OCI-LY7 (cell line): Measurements from ENCODE around the gene PHKB. TPM values are rescaled to one million over a fixed set of nuclear protein-coding genes. Genes with fewer than 3 reads are reported as not detected.

Source experiments
- BruUV-seq: library from RNA; stranded (reverse); fragments of 400-500 nt; replicated peaks from 2 replicates; lab custom pipeline; 2021; lab: Mats Ljungman, UMichigan
- CTCF ChIA-PET: fragments of 300-600 bp; sonication (Branson Sonifier 250); formaldehyde crosslinking; loops from one replicate; lab custom pipeline; 2022; ENCODE audit warnings: antibody characterized with exemption; ENCODE audit not compliant: unreplicated experiment; lab: Charles Lee
- POLR2A ChIA-PET: fragments of 300-600 bp; sonication (Branson Sonifier 250); formaldehyde crosslinking; loops from one replicate; lab custom pipeline; 2022; ENCODE audit warnings: antibody characterized with exemption; lab: Charles Lee
- DNase-seq: peaks from one replicate; pipeline ENCODE4 v3.0.0-alpha.2; 2015; ENCODE audit warnings: low spot score
- H2AFZ ChIP-seq: fragments of 200-600 bp; sonication (generic), shearing (Covaris generic); 2 replicates; pipeline ENCODE4 v1.6.1; 2014; ENCODE audit warnings: mild to moderate bottlenecking, antibody characterized with exemption, low read length, moderate library complexity
- H3K27ac ChIP-seq: fragments of 200-600 bp; sonication (generic); 2 replicates; pipeline ENCODE4 v1.5.1; 2014; ENCODE audit warnings: mixed run types, low read depth, mild to moderate bottlenecking, moderate library complexity, low read length, inconsistent platforms; ENCODE audit not compliant: poor library complexity, severe bottlenecking
- H3K36me3 ChIP-seq: fragments of 200-600 bp; sonication (generic); 2 replicates; pipeline ENCODE4 v1.6.1; 2014; ENCODE audit warnings: mild to moderate bottlenecking, antibody characterized with exemption, low read length, moderate library complexity, mixed read lengths; ENCODE audit not compliant: insufficient read depth
- H3K4me1 ChIP-seq: fragments of 200-600 bp; sonication (generic); 2 replicates; pipeline ENCODE4 v1.5.1; 2014; ENCODE audit warnings: mild to moderate bottlenecking, low read length; ENCODE audit not compliant: insufficient read depth, poor library complexity, severe bottlenecking
- H3K4me2 ChIP-seq: fragments of 200-600 bp; sonication (generic); 2 replicates; pipeline ENCODE4 v1.6.1; 2014; ENCODE audit warnings: mild to moderate bottlenecking, low read length
- H3K4me3 ChIP-seq: fragments of 200-600 bp; sonication (generic); 2 replicates; pipeline ENCODE4 v1.5.1; 2014; ENCODE audit warnings: mild to moderate bottlenecking, low read depth, low read length; ENCODE audit not compliant: poor library complexity, severe bottlenecking
- H3K79me2 ChIP-seq: fragments of 200-600 bp; sonication (generic); 2 replicates; pipeline ENCODE4 v1.6.1; 2016; ENCODE audit warnings: low read depth, mild to moderate bottlenecking, low read length, moderate library complexity, mixed read lengths; ENCODE audit not compliant: insufficient read depth
- H3K9me2 ChIP-seq: fragments of 200-600 bp; sonication (generic); 2 replicates; pipeline ENCODE4 v1.6.1; 2016; ENCODE audit warnings: mild to moderate bottlenecking, low read length, mixed read lengths; ENCODE audit not compliant: insufficient read depth
- H3K9me3 ChIP-seq: fragments of 200-600 bp; sonication (generic); 2 replicates; pipeline ENCODE4 v1.6.1; 2014; ENCODE audit warnings: mild to moderate bottlenecking, mixed run types, low read length, mixed read lengths
- H4K20me1 ChIP-seq: fragments of 200-600 bp; sonication (generic); 2 replicates; pipeline ENCODE4 v1.6.1; 2014; ENCODE audit warnings: mild to moderate bottlenecking, antibody characterized with exemption, low read length, moderate library complexity, mixed read lengths; ENCODE audit not compliant: insufficient read depth
- EZH2phosphoT487 ChIP-seq: fragments of 200-600 bp; sonication (generic); IDR thresholded peaks from 2 replicates; pipeline ENCODE4 v1.6.1; 2018; ENCODE audit warnings: low read depth, borderline replicate concordance, mild to moderate bottlenecking, mixed run types, antibody characterized with exemption, low read length, moderate library complexity, mixed read lengths
- intact Hi-C: fragments of 100-400 bp; cut with micrococcal nuclease; formaldehyde crosslinking; loops from one replicate; pipeline ENCODE4 v1.10.0; 2022; ENCODE audit not compliant: unreplicated experiment
- total RNA-seq, 2 experiments: library from RNA; depleted of rRNA in 1 of 2; stranded (reverse); fragments of >200 nt in 1 of 2; shearing (Covaris generic) in 1 of 2; gene quantifications; 2 replicates each; pipeline ENCODE4 v1.2.3, GENCODE V29; 2014 to 2022
- TF ChIP-seq, protein P1 (sequence below): fragments of 200-600 bp; sonication (generic); conservative IDR thresholded peaks from 2 replicates; pipeline ENCODE4 v1.5.1; 2014; ENCODE audit warnings: mild to moderate bottlenecking, antibody characterized with exemption, low read length, moderate library complexity, mixed read lengths

The PHKB gene
- total RNA-seq, 2 experiments from 2014 or later = 56.9 to 93.1 TPM

DNA sequence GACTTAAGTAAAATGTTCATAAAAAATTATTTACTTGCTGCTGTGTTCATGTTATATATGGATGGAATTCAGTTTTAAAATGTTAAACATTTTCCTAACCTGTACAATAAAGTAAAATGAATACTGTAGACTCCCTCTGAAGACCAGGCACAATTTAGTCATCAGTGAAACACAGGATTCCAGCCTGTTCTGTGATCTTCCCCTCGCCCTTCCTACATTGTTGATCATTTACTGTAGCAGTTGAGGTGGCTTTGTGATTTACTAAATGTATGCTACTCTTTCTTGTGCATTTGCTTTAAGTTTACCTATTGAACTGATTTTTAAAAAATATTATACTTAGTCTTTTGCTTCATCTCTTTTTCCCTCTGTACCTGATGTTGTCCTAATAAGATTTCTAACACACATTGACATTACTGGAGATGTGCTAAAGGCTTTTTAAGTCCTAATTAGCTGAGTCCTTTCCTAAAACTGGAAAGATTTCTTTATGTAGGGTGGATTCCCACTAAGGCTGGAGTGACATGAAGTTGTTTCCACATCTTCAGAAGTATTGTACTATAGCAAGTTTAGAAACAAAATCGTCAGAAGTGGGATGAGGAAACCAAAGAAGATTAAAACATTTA is 38.1 kb downstream of the PHKB start:
- Histone ChIP-seq H3K27ac (no peak overlapping the region), H3K4me3 (no peak overlapping the region), H2AFZ (no peak overlapping the region), H3K4me1 (peaks cover 24% of the 10 kb centered on the region), H3K9me3 (no peaks in the 10 kb centered on the region), H3K9me2 (no peaks in the 10 kb centered on the region), H3K79me2 (peaks cover 18% of the 10 kb centered on the region; the same call in 1 of the 2 replicates), H3K4me2 (no peak overlapping the region), H3K36me3 (peaks cover 74% of the 10 kb centered on the region), H4K20me1 (no peaks in the 10 kb centered on the region)
- CTCF ChIA-PET = no interaction called here
- no peak for TF ChIP-seq EZH2phosphoT487
- TF ChIP-seq, protein P1, sequence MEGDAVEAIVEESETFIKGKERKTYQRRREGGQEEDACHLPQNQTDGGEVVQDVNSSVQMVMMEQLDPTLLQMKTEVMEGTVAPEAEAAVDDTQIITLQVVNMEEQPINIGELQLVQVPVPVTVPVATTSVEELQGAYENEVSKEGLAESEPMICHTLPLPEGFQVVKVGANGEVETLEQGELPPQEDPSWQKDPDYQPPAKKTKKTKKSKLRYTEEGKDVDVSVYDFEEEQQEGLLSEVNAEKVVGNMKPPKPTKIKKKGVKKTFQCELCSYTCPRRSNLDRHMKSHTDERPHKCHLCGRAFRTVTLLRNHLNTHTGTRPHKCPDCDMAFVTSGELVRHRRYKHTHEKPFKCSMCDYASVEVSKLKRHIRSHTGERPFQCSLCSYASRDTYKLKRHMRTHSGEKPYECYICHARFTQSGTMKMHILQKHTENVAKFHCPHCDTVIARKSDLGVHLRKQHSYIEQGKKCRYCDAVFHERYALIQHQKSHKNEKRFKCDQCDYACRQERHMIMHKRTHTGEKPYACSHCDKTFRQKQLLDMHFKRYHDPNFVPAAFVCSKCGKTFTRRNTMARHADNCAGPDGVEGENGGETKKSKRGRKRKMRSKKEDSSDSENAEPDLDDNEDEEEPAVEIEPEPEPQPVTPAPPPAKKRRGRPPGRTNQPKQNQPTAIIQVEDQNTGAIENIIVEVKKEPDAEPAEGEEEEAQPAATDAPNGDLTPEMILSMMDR = no peak
- intact Hi-C loops = loop anchor here (10.0 kb wide), 1 partner anchor 524 kb away; the partner anchor contains the start of gene DNAJA2
- POLR2A ChIA-PET = interaction anchor here (0.6 to 1.4 kb wide), 4 partner anchors 9 to 329 kb away, joined by 3 to 5 read pairs (median 4); partner anchors contain the start of gene PHKB
- BruUV-seq = no TSS peak
- DNase-seq = no peak

DNA sequence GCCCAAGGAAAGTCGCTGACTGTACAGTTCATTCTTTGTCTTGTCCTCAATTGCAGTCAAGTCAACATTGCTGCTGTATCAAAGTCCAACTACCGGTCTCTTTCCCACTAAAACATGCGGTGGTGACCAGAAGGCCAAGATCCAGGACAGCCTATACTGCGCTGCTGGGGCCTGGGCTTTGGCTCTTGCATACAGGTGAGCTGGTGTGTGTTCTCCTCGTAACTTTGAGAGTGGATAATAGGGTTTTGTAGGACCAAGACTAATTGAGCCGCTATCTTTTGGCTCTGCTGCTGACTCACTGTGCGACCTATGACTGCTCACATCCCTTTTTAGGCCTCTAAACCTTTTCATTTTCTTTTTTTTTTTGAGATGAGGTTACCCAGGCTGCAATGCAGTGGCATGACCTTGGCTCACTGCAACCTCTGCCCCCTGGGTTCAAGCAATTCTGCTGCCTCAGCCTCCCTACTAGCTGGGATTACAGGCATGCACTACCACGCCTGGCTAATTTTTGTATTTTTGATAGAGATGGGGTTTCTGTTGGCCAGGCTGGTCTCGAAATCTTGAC is 38.7 kb downstream of the PHKB start:
- Histone ChIP-seq H3K4me3 (no peak overlapping the region), H3K9me3 (no peaks in the 10 kb centered on the region), H3K4me2 (no peak overlapping the region), H3K79me2 (peaks cover 13% of the 10 kb centered on the region; the same call in 1 of the 2 replicates), H3K4me1 (peaks cover 18% of the 10 kb centered on the region), H3K9me2 (no peaks in the 10 kb centered on the region), H3K27ac (no peak overlapping the region), H4K20me1 (no peaks in the 10 kb centered on the region), H3K36me3 (peaks cover 80% of the 10 kb centered on the region), H2AFZ (no peak overlapping the region)
- intact Hi-C loops = loop anchor here (10.0 kb wide), 1 partner anchor 525 kb away; the partner anchor contains the start of gene DNAJA2
- ChIA-PET CTCF (no interaction called here), POLR2A (no interaction called here)
- no peak for DNase-seq
- no peak for TF ChIP-seq EZH2phosphoT487
- TF ChIP-seq, protein P1 = no peak
- BruUV-seq = no TSS peak

DNA sequence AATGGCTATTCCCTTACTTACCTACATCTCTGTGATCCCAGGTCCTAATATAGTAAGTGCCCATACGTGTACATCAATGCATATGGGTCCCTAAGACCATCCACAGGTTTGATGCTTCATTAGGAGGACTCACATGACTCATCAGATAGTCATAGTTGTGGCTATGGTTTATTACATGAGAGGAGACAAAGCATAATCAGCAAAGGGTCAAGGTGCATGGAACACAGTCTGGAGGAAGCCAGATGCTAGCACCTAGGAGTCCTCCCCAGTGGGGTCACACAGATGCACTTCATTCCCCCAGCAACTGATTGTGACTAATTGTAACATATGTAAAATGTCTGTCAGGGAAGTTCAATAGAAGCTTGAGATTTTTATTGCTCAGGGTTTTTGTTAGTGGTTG is 42.8 kb downstream of the PHKB start:
- no peak for TF ChIP-seq EZH2phosphoT487
- TF ChIP-seq, protein P1 = no peak
- Histone ChIP-seq H3K36me3 (peaks cover 68% of the 10 kb centered on the region), H2AFZ (no peak overlapping the region), H3K9me2 (no peaks in the 10 kb centered on the region), H3K4me2 (no peak overlapping the region), H3K79me2 (no peaks in the 10 kb centered on the region), H3K9me3 (no peaks in the 10 kb centered on the region), H3K4me1 (peaks cover 12% of the 10 kb centered on the region), H3K4me3 (no peak overlapping the region), H4K20me1 (no peaks in the 10 kb centered on the region), H3K27ac (no peak overlapping the region)
- DNase-seq = no peak
- no TSS peak for BruUV-seq
- CTCF ChIA-PET = no interaction called here
- intact Hi-C loops = no loop called here
- POLR2A ChIA-PET = interaction anchor here (0.7 to 1.4 kb wide), 2 partner anchors 10 to 826 kb away, joined by 4 to 6 read pairs; no protein-coding TSS in a partner anchor
